Ishikawa (cell line): ENCODE data around the gene PRM2.

ENCODE experiments used
- CEBPB ChIP-seq: IDR thresholded peaks from 2 replicates; pipeline ENCODE4 v1.6.1; 2012
- CREB1 ChIP-seq: IDR thresholded peaks from 2 replicates; pipeline ENCODE4 v1.6.1; 2012; ENCODE audit warnings: low read depth
- EGR1 ChIP-seq: IDR thresholded peaks from 2 replicates; pipeline ENCODE4 v1.6.1; 2012
- EP300 ChIP-seq: IDR thresholded peaks from 2 replicates; pipeline ENCODE4 v1.6.1; 2012; ENCODE audit warnings: borderline replicate concordance
- FOXM1 ChIP-seq: IDR thresholded peaks from 2 replicates; pipeline ENCODE4 v1.6.1; 2012; ENCODE audit warnings: low read depth, borderline replicate concordance
- NFIC ChIP-seq: IDR thresholded peaks from 2 replicates; pipeline ENCODE4 v1.6.1; 2012
- RAD21 ChIP-seq: IDR thresholded peaks from 2 replicates; pipeline ENCODE4 v1.6.1; 2012; ENCODE audit warnings: low read depth
- TAF1 ChIP-seq: IDR thresholded peaks from 2 replicates; pipeline ENCODE4 v1.6.1; 2012; ENCODE audit warnings: low read depth, mild to moderate bottlenecking
- TCF12 ChIP-seq: IDR thresholded peaks from 2 replicates; pipeline ENCODE4 v1.6.1; 2012; ENCODE audit warnings: low read depth
- TEAD4 ChIP-seq: IDR thresholded peaks from 2 replicates; pipeline ENCODE4 v1.6.1; 2012
- YY1 ChIP-seq: IDR thresholded peaks from 2 replicates; pipeline ENCODE4 v1.6.1; 2012; ENCODE audit warnings: low read depth
- ZBTB7A ChIP-seq: IDR thresholded peaks from 2 replicates; pipeline ENCODE4 v1.6.1; 2012; ENCODE audit warnings: low read depth
- TF ChIP-seq, protein P1 (sequence below): IDR thresholded peaks from 2 replicates; pipeline ENCODE4 v1.6.1; 2012
- TF ChIP-seq, protein P2 (sequence below): IDR thresholded peaks from 2 replicates; pipeline ENCODE4 v1.6.1; 2012; ENCODE audit warnings: low read depth, mild to moderate bottlenecking
- TF ChIP-seq, protein P3 (sequence below): IDR thresholded peaks from 2 replicates; pipeline ENCODE4 v1.6.1; 2012

PRM2 gene

DNA sequence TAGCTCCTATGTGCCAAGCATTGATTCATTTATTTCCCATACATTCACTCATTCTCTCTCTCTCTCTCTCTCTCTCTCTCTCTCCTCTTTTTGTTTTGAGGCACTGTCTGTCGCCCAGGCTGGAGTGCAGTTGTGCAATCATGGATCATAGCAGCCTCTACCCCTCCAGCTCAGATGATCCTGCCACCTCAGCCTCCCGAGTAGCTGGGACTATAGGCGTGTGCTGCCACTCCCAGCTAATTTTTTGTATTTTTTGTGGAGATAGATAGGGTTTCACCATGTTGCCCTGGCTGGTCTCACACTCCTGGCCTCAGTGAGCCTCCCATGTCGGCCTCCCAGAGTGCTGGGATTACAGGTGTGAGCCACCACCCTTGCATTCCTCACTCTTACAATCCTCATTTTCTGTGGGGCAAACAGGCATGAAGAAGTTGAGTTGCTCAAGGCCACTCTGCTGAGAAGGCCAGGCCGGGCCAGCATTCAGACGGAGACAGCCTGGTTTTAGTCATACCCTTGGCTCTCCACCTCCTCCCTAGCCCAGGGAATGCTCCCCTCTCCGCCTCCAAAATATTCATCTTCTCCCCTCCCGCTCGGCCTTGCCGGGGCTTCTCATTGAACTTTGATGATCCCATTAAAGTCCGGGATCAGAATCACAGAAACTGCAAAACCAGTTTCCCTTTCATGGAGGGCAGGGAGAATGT, 765 bp upstream of the PRM2 start:
- TF ChIP-seq TAF1 = no peak
- TF ChIP-seq EP300 = no peak
- no peak for TF ChIP-seq CEBPB
- no peak for TF ChIP-seq EGR1

DNA sequence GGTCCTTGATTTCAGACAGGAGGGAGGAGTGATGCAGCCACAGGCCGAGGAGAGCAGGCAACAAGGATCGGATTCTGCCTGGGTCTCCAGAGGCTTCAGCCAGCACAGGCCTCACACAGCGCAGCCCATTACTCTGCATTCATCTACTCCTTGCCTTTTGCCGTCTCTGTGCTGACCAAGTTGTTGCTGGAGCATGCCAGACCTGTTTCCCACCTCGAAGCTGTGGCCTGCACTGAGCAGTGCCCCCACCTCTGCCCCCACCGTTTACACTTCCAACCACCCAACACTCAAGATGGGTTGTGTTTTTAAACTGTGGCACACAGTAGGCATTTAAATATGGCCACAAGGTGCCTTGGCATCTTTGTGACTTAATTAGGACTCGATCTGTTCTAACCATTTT, 1.3 kb downstream of the PRM2 start:
- no peak for TF ChIP-seq RAD21

DNA sequence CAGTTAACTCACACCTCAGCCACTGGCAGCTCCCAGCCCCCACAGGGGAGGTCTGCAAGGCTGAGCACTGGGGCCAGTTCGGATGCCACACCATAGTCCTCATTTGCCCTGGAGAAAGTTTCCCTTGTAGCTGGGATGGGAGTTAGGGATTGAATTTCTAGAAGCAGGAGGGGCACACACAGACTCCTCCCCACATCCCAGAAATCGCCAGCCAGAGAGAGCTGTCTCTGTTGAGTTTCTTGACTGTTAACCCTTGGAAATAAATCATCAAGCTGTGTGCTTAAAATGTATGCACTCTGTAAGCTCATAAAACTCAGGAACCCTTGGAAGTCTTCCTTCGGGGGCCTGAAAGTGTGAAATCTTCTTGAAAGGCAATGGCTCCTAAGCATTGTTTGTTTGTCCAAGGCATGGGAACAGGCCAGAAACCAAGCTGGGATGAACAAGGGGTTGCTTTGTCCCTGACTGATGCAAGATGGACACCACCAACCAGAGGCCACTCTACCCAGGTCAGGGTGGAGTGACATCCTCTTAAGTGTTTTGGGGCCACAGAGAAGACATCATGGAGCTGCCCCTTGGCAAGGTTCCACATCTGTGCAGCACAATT, 2.5 kb downstream of the PRM2 start:
- TF ChIP-seq, protein P1, sequence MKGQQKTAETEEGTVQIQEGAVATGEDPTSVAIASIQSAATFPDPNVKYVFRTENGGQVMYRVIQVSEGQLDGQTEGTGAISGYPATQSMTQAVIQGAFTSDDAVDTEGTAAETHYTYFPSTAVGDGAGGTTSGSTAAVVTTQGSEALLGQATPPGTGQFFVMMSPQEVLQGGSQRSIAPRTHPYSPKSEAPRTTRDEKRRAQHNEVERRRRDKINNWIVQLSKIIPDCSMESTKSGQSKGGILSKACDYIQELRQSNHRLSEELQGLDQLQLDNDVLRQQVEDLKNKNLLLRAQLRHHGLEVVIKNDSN = no peak
- TF ChIP-seq YY1 = no peak
- no peak for TF ChIP-seq EGR1
- no peak for TF ChIP-seq RAD21
- TF ChIP-seq, protein P2, sequence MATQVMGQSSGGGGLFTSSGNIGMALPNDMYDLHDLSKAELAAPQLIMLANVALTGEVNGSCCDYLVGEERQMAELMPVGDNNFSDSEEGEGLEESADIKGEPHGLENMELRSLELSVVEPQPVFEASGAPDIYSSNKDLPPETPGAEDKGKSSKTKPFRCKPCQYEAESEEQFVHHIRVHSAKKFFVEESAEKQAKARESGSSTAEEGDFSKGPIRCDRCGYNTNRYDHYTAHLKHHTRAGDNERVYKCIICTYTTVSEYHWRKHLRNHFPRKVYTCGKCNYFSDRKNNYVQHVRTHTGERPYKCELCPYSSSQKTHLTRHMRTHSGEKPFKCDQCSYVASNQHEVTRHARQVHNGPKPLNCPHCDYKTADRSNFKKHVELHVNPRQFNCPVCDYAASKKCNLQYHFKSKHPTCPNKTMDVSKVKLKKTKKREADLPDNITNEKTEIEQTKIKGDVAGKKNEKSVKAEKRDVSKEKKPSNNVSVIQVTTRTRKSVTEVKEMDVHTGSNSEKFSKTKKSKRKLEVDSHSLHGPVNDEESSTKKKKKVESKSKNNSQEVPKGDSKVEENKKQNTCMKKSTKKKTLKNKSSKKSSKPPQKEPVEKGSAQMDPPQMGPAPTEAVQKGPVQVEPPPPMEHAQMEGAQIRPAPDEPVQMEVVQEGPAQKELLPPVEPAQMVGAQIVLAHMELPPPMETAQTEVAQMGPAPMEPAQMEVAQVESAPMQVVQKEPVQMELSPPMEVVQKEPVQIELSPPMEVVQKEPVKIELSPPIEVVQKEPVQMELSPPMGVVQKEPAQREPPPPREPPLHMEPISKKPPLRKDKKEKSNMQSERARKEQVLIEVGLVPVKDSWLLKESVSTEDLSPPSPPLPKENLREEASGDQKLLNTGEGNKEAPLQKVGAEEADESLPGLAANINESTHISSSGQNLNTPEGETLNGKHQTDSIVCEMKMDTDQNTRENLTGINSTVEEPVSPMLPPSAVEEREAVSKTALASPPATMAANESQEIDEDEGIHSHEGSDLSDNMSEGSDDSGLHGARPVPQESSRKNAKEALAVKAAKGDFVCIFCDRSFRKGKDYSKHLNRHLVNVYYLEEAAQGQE = no peak
- TF ChIP-seq TEAD4 = no peak
- no peak for TF ChIP-seq CREB1
- TF ChIP-seq FOXM1 = no peak
- no peak for TF ChIP-seq NFIC
- no peak for TF ChIP-seq TAF1

DNA sequence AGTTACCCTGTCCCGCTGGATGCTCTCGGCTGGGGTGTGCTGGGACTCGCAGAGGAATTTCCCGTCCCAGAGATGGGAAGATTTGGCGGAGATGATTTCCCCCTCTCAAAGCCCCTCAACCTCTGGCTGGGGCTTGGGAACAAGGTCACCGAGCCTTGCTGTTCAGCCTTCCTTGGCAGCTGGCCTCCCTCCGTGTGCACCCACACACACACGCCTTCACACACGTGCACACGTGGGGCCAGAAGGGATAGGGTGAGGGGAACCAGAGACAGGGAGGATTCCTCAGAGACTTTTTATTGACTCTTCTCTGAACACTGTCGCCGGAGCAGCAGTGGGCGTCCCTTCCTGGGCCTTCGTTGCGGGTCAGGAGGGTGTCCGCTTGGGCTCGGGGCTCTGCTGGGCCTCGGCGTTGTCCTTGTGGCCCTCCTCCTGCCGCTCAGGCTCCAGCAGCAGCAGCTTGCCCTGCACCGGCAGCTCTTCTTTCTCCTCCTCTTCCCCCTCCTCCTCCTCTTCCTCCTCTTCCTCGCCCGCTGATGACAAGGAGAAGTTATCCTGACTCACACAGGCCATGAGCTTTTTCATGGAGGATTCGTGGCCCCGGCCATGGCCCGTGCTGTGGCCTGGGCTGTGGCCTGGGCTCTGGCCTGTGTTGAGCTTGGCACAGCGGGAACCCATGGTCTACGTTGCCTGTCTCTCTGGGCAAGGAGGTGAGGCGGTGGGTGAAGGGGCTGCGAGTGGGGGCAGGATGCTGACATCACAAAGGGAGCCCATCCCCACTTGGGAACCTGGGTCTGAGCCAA, 3.2 kb downstream of the PRM2 start, which contains the start of gene PRM3:
Gene PRM3, minus strand, starts transcription at position 709 of the 800 bp plus-strand sequence. Its CDS starts 34 bp downstream, at position 675.
- TF ChIP-seq TCF12 = no peak
- no peak for TF ChIP-seq NFIC
- no peak for TF ChIP-seq YY1
- TF ChIP-seq TAF1 = no peak
- no peak for TF ChIP-seq EP300
- TF ChIP-seq TEAD4 = no peak
- no peak for TF ChIP-seq CEBPB
- TF ChIP-seq ZBTB7A = no peak
- TF ChIP-seq, protein P3, sequence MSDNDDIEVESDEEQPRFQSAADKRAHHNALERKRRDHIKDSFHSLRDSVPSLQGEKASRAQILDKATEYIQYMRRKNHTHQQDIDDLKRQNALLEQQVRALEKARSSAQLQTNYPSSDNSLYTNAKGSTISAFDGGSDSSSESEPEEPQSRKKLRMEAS = no peak
- no peak for TF ChIP-seq EGR1
- TF ChIP-seq CREB1 = no peak

DNA sequence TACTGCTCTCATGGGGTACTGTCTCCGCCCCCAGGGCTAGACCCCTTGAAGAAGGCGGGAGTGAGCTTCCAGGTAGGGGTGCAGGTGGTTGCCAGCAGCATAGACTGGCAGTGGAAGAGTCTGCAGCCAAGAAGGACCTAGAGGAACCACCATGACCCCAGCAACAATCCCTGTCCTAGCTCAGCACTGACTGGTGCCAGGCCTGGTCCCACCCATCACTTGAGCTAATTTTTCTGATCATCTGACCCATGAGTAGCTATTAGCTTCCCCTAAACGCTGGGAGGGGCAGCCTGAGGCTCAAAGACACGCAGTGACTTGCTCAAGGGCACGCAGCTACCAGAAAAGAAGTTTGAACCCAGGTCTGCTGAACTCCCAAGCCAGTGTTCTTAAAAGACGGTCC, 3.8 kb downstream of the PRM2 start:
- TF ChIP-seq ZBTB7A = no peak
- TF ChIP-seq, protein P1 = no peak
- TF ChIP-seq EGR1 = no peak
- no peak for TF ChIP-seq YY1
- no peak for TF ChIP-seq TCF12
- TF ChIP-seq TEAD4 = no peak
- TF ChIP-seq CREB1 = no peak
- TF ChIP-seq, protein P3 = no peak
- TF ChIP-seq FOXM1 = no peak
- no peak for TF ChIP-seq NFIC

DNA sequence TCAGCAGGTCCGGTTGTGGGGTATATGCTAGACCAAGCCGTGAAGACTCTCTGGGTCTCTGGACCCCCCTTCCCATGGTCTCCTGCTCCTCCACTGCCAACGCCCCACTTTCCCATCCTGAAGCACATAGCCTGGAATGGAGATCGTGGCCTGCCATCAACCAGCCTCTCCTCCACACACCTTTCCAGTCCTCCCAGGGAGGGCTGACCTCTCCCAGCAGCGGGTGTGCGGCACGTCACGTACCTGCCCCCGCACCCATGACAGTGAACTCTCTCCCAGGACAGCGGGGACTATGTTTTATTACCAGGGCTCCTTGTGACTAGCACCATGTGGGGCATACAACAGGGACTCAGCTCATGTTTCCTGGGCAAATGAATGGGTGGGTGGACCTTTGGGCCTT, 4.7 kb downstream of the PRM2 start:
- TF ChIP-seq NFIC (no peak), CREB1 (no peak), RAD21 (no peak)

DNA sequence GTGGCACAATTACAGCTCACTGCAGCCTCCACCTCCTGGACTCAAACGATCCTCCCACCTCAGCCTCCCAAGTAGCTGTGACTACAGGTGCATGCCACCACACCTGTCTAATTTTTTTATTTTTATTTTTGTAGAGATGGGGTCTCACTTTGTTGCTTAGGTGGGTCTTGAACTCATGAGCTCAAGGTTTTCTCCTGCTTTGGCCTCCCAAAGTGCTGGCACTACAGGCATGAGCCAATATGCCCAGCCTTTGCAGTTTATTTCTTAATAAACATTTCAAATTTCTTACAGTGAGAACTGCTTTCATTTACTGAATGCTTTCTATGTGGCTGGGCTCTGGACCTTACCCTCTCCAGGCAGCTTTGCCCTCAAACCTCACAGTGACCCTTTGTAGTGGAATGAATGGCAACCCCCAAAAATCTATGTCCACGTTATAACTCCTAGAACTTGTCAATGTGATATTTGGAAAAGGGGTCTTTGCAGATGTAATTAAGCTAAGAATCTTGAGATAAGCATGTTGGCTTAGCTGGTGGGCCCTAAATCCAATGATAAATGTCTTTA, 5.6 kb downstream of the PRM2 start:
- no peak for TF ChIP-seq RAD21
- no peak for TF ChIP-seq CEBPB
- TF ChIP-seq TEAD4 = no peak
- TF ChIP-seq EP300 = no peak
- no peak for TF ChIP-seq TAF1
- TF ChIP-seq, protein P2 = no peak
- no peak for TF ChIP-seq EGR1
- no peak for TF ChIP-seq CREB1
- no peak for TF ChIP-seq YY1
- TF ChIP-seq NFIC = no peak
- TF ChIP-seq ZBTB7A = no peak
- no peak for TF ChIP-seq TCF12
- TF ChIP-seq, protein P1 = no peak
- TF ChIP-seq, protein P3 = no peak
